GM18505 (cell line): ENCODE results near the gene LRFN2.

Source experiments
- ATAC-seq: cut with Tn5 transposase; IDR thresholded peaks from one replicate; pipeline ENCODE4 v1.9.1; 2021; ENCODE audit not compliant: unreplicated experiment
- POLR2A ChIP-seq: IDR thresholded peaks from 4 replicates; pipeline ENCODE4 v1.6.1; 2011; ENCODE audit warnings: borderline replicate concordance; ENCODE audit not compliant: insufficient read depth, insufficient read length; ENCODE audit errors: extremely low read depth

LRFN2 gene

DNA sequence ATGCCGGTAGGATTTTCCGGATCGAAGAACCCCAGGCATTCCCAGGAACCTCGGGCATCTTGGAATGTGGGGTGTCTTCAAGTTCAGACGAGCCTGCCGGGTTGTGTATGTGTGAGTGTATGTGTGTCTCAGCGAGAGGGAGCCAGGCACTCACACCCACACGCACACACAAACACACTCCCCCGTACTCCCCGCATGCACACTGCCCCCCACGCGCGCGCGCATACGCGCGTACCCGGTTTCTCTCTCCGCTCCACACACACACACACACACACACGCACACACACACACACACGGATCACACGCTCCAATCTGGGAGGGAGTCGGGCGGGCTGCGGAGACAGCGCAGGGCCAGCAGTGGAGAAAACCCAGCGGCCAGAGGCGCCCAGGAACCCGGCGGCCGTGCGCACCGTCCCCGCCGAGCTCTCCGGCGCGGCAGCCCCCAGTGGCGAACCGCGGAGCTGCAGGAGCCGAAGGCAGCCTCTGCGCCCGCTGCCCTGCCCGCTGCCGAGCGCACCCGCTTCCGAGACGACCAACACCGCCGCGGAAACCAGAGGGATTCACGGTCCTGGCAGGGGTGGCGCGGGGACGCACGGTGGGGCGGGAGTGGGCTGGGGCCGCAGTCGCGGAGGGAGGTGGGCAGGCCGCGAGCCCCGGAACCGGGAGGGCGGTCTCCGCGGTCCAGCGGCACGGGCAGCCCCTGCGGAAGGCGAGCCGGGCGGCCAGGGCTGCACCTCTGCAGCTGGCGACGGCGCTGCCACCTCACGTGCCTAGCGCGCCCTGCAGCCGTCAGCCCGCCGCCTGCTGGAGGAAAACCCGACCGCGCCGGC lies at the start of gene LRFN2:
LRFN2 (minus strand) TSS at position 125 of the 830 bp plus-strand sequence.
- no peak for ATAC-seq
- TF ChIP-seq POLR2A = no peak

DNA sequence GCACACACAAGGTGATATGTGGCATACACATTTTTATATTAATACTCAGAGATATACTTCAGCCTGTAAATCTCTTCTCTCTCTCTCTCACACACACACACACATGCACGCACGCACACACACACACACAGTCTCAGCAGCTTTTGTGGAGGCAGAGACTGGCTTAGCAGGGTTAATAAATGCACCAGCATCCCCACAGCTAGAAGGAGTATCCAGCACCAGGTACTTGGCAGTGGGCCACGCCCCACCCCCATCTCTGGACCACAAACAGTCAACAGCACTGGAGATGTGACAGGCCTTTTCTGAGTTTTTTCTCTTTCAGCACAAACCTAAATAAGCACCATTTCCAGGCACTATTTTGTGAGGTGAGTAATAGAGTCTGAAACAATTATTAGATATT lies 47.3 kb upstream of the LRFN2 start:
- no peak for TF ChIP-seq POLR2A
- ATAC-seq = no peak

DNA sequence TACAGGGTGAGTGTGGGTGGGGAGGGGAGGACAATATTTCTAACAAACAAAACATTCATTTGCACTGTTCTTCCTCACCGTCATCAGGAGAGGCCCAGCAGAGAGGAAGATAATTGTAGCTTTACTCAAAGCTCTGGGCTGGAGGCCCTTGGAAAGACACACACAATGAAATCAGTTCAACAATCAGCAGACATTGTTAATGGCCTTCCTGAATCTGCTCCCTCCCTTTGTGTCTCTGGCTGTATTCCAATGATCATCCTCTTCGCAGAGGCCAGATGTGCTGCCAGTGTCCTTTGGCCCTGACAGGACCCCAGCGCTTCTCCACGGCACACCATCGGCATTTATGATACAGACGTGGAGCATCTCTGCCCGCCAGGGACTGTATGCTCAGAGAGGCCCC lies 44.6 kb upstream of the LRFN2 start:
- ATAC-seq = no peak
- no peak for TF ChIP-seq POLR2A

DNA sequence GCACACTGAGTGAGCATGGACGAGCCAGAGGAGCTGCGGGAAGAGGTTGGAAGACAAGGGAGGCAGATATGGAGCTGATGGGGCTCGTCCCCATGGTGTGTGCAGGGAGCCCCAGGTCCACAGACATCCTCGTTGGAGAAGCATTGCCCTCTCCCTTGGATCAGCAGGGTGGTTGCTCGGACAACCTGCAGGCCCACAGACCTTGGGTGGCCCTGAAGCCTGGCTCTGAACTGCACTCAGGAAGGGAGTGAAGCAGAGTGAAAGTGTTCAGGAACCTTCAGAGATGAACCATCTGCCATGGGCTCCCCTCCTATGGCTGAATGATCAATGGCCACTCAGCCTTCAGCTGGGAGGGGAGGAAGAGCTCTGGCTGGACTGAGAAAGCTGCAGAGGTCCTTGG lies 43.3 kb upstream of the LRFN2 start:
- no peak for TF ChIP-seq POLR2A
- no peak for ATAC-seq

DNA sequence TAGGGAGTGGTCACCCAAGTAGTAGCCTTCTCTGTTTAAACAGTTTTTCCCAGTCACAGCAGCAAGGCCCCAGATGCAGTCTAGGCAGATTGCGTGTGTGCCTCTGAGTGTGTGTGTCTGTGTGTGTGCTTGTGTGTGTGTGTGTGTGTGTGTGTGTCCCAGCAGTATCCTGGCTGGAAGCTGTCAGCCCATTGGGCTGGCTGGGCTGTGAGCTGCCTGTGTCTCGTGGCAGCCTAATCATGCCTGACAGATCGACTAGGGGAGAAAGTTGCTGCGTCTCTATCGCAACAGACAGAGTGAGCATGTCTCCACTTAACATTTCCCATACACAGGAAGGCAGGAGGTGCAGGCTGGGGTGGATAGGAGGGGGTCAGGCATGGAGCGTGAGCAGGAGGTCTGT lies 42.9 kb upstream of the LRFN2 start:
- TF ChIP-seq POLR2A = no peak
- no peak for ATAC-seq

DNA sequence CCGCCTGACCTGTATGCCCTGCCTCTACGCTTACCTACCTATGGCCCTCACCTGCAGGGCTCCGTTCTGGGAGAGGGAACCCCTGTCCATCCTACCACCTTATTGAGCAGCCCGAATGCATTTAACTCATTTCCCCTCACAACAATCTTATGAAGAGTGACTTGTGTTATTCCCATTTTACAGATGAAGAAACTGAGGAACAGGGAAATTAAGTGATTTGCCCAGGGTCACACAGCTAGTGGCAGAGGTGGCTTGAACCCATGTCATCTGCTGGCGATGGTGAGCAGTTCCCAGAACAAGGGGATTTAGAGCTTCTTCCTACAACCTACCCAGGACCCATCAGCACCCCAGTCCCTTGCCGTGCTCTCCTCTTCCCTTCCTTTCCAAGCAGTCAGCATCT lies 42.3 kb upstream of the LRFN2 start:
- ATAC-seq = no peak

DNA sequence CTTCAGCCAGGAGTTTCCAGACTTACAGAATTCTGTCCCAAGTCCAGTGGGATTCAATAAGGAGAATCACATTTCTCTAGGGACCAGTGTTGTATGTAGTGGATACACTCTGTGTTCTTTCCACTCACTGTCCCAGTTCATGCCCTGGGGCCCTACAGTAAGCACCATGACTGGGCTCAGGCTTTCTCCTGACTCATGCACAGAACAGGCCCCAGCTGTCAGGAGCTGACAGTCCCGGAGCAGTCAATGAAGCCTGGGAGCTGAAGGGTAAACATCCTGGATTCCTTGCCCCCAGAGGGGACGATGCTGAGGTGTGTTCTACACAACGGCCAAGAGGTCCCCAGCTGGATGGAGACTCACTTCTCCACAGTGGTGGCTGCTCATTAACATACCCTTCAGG lies 40.2 kb upstream of the LRFN2 start:
- TF ChIP-seq POLR2A = no peak

More for the DNA sequence above, 42.3 kb upstream of the LRFN2 start:
- TF ChIP-seq POLR2A = no peak

DNA sequence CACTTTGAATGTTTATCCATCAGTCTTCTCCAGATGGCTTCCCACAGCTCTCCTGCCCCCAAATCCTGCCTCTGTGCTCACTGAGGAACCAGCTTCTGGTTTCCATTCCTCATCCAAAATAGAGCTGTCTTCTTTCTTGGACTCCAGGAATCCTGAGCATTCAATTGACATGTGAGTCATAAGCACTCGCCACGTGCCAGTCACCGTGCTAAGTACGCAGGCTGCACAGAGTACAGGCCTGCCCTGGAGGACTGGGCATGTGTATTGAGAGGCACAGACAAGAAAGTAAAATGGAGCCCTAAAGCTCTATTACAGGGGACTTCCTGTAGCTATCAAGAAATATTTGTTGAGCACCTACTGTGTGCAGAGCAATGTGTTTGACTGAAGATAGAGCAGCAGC lies 39.7 kb upstream of the LRFN2 start:
- TF ChIP-seq POLR2A = no peak
- ATAC-seq = no peak

More for the DNA sequence above, 40.2 kb upstream of the LRFN2 start:
- ATAC-seq = no peak

DNA sequence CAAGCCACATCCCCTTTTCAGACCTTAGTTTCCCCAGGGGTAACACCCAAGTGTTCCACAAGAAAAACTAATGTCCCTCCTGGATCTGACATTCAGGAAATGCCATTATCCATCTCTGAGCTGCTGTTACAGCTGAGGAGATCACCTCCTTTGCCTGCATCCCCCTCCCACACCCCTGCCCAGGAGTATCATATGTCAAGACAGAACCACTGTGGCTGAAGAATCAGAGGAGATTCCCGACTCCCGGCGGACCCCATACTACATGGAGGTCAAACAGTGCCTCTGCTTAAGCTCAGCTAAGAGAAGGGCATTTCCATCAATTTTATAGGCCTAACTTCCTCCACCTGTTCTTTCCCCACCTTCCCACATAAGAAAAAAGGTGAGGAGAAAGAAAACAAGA lies 36.8 kb upstream of the LRFN2 start:
- no peak for TF ChIP-seq POLR2A
- ATAC-seq = no peak

DNA sequence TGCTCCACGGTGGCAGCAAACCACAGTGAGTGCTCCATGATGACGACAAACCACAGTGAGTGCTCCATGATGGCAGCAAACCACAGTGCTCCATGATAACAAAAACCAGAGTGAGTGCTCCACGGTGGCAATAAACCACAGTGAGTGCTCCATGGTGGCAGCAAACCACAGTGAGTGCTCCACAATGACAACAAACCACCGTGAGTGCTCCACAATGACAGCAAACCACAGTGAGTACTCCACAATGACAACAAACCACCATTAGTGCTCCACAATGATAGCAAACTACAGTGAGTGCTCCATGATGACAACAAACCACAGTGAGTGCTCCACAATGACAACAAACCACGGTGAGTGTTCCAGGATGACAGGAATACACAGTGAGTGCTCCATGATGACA lies 36.0 kb upstream of the LRFN2 start:
- no peak for ATAC-seq
- no peak for TF ChIP-seq POLR2A

DNA sequence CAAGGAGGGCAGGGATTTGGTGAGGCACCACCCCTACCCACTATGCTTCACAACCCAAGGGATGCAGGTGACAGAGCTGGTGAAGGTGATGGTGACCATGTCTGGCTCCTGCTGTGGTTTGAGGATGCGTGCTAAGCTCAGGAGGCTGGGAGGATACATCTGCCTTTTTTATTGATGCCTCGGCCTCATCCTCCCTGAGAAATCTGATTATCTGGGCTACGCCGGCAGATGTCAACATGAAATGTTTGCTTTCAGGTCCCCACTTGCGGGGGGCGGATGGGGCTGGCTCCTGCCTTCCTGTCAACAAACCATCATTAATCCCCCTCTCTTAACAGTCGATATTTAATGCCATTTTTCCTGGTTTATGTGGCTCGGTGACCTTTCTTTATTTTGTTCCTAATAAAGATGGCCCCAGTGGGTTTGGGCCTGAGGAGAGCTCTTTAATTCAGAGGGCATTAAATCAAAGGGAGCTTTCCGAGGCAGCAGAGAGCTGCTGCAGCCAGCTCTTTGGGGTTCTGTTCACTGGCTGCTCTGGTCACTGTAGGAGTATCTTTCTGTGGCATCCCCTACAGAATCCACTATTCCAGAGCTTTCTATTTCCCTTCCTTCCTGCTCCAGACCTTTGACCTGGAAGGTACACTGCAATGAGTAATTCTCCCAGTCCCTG lies 33.5 kb upstream of the LRFN2 start:
- ATAC-seq = no peak
- TF ChIP-seq POLR2A = no peak

DNA sequence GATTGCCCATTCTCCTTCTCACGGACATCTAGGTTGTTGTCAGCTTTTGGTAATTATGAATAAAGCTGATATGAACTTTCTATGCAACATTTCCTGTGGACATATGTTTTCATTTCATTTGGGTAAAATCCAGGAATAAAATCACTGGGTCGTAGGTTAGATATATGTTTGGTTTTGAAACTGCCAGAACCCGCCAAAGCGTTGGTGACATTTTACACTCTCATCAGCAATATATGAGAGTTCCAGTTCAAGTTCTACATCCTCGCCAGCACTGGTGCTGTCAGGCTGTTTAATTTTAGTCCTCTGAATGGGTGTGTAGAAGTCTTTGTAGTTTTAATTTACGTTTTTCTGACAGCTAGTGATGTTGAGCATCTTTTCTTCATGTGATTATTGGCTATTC lies 27.5 kb upstream of the LRFN2 start:
- no peak for TF ChIP-seq POLR2A

DNA sequence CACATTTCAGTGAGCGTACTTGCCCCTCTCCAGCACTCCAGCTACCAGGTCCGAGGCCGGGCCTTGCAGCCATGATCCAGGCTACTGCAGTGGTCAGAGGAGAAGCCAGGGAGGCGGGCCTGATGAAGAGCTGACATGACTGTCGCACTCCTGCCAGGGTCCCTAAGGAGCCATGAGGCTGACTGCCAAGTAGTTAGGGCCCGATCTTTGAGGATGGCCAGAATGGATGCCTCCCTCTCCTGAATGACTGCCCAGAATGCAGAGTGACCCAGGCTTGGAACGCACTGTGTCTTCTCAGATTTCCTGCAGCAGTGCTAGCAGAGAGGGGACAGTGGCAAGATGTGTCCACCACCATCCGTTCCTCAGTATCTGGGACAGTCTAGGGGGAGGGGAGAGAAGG lies 24.7 kb upstream of the LRFN2 start:
- ATAC-seq = no peak
- TF ChIP-seq POLR2A = no peak

More for the DNA sequence above, 27.5 kb upstream of the LRFN2 start:
- no peak for ATAC-seq

DNA sequence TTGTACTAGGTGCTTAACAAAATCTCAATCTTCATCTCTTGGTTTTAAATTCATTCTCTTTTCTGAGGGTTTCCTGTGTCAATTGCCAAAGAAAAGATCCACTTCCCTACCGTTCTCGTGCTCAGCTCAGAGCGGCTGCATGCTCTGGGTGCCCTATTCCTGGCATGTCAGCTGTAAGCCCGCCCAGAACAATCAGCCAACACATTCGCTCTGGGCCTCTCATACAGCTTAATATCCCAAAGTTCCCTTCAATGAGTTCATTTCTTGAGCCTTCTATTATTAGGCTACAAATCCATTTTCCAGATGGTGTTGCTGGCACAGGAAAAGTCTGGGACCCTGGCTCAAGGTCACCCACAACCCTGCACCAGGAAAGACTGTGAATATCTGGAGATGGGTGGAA lies 24.3 kb upstream of the LRFN2 start:
- TF ChIP-seq POLR2A = no peak
- ATAC-seq = no peak

DNA sequence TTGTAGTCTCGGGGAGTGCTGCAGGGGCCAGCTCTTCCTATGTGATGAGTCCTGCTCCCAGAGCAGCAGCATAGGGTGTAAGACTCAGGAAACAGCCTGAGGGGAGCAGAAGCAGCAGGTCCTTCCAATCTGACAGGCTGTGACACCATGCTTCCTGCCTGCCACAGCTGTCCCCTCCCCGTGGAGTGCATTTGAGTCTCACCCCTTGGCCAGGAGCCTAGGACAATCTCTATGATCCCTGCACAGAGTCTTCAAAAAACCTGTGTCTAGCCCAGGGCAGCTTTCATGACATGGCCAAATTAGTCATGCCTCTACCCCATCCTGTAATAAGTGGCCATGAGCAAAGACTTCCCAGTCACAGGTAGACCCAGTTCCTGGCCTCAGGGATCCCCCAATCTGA lies 23.1 kb upstream of the LRFN2 start:
- ATAC-seq = no peak

DNA sequence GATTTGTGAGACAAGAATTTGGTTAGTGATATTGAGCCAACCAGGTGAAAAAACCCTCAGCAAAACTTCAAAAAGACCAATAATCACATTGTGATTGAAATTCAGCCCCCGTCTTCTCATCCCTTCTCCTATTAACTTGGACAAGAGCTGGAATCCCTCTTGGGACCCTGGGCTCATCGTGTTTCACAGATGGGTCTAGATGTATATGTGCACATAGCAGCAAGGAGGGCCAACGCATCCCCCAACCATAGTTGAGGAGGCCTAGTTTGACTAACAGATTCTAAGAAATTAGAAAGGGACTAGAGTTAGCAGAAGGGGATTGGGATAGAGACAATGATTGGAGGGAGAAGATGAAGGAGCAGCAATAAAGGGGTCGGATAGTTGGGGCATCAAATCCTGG lies 19.8 kb upstream of the LRFN2 start:
- no peak for ATAC-seq
- TF ChIP-seq POLR2A = no peak

More for the DNA sequence above, 23.1 kb upstream of the LRFN2 start:
- TF ChIP-seq POLR2A = no peak
